Urothelium cell line (cell line): ENCODE measurements around the gene RESP18.
"Not testable (repeated sequence)": the region's sequence is repeated elsewhere in the genome, so short reads cannot be mapped to it uniquely, and the experiment has no call there.

ENCODE experiments used
- DNase-seq: peaks from one replicate; pipeline ENCODE4 v3.0.0; 2011; ENCODE audit warnings: low spot score, mixed read lengths
- FAIRE-seq: peaks from 2 replicates; lab custom pipeline; 2011; peaks lifted over from hg19 to GRCh38; lab: Jason Lieb, UNC

The RESP18 gene

DNA sequence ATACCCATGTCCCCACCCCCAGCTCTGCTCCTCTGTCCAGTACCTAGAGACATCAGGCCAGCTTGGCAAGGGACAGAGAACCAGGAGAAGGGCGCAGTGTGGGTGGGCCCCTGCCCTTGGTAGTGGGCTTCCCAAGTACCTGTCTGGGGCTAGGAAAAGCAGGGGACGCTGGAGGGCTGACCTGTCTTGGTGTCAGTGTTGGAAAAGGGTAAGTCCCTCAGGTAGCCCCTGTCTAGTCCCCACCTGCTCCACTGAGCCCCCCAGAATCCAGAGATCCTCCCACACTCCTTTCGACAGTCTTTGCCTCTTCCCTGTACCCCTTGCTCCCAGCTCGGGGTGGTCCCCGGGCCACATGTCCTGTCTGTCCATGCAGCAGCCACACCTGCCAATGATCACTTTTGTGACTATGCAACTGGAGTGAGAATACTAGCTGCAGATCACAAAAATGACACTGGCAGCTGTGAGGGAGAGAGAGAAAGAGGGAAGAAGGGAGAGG, 38.8 kb downstream of the RESP18 start:
- DNase-seq, result no peak
- peak; percentile 9 for FAIRE-seq

DNA sequence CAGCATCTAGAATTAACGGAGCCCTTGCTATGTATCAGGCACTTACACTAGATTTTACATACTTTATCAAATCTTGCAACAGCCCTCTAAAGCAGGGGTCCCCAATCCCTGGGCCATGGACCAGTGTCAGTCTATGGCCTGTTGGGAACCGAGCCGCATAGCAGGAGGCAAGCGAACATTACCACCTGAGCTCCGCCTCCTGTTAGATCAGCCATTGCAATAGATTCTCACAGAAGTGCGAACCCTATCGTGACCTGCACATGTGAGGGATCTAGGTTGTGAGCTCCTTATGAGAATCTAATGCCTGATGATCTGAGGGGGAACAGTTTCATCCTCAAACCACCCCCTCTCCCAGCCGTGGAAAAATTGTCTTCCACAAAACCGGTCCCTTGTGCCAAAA, 39.9 kb downstream of the RESP18 start:
- no peak for FAIRE-seq
- no peak for DNase-seq

DNA sequence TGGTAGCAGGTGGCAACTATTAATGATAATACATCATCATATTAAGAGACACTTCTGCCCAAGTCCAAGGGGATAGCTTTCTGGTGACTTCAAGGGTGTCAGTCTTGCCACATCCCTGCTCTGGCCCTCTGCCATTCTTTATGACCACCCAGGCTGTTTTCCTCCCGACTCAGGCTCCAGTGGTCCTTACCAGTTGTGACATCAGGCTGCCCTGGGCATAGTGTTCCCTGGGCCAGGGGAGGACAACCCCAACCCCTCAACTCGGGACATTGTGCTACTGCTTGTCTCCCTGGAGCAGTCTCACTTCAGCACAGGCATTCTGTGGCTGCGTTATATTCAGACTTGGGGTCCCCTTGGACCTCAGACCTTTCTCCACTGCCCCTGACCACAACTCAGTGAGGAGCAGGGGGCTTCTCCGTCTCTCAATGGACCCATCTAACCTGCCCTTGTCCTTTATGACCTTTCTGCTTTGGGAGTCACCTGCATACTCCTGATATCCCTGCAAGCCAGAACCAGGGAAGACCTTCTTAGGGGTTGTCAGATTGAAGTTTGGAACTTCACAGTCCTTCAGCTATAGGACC, 40.5 kb downstream of the RESP18 start:
- DNase-seq, result no peak

DNA sequence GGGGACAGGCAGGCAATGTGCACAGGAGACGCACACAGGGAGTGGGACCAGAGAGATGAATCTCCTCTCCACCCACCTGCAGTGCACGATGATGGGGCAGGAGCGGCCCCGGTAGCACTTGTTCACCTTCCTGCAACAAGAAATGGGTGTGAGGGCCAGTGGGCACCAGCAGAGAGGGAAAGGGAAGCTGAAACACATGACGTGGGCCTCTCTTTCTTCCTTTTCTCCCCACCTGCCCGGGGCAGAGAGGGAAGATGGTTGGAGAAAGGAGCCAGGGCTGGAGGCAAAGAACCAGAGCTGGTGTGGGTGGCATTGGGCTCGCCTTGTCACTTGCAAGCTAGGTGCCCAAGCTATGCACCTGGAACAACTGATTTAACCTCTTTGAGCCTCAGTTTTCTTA, 41.1 kb downstream of the RESP18 start:
- no peak for FAIRE-seq
- DNase-seq, result no peak

More for the DNA sequence above, 40.5 kb downstream of the RESP18 start:
- FAIRE-seq, result no peak

GRCh38 chr2:219290381-219291171, 42.0 kb downstream of the RESP18 start:
- DNase-seq (no peak), FAIRE-seq (no peak)

GRCh38 chr2:219289537-219290361, 42.8 kb downstream of the RESP18 start:
- DNase-seq, result peak; percentile 73
- FAIRE-seq, result no peak

- DNase-seq (no peak), FAIRE-seq (no peak)
These were observed 43.4 kb downstream of the RESP18 start for GRCh38 chr2:219289195-219289536.

DNA sequence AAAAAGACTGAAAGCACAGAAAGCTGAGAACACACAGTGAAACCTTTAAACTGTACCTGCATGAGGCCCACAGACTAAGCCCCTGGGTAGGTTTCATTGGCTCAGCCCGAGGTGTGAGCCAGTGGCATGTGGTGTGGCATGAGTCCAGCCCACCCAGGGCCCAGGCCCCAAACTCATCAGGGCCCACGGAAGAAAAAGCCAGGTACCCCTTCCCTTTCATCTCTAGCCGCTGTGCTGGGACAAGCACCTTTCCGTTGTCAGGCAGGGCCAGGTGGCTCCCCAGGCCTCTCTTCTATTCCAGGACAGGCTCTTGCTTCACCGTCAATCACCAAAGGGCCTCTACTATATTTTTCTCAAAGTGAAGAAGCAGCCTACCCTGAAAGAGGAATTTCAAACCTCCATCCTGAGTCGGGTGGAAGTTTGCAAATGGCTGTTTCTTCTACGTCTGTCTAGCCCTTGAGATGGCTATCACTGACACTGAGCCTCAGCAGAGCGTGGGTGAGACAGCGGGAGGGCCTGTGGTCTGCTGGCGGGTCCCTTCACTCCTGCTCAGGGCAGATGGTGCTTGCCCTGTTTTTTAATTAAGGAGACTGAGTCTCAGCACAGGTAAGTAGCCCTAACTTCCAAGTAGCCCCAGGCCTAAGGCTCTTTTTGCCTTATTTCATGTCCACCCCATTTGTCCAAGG, 44.8 kb downstream of the RESP18 start:
- DNase-seq, result no peak
- FAIRE-seq, result no peak

DNA sequence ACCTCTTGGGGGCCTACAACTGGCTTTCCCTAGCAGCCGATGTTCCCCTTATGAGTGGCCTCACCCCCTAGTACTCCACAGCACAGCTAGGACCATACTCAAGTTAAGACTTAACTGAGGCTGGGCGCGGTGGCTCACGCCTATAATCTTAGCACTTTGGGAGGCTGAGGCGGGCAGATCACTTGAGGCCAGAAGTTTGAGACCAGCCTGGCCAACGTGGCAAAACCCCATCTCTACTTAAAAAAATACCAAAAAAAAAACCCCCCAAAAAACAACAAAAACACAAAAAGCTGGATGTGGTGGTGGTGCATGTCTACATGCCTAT, 45.5 kb downstream of the RESP18 start:
- not testable (repeated sequence) for FAIRE-seq, DNase-seq

DNA sequence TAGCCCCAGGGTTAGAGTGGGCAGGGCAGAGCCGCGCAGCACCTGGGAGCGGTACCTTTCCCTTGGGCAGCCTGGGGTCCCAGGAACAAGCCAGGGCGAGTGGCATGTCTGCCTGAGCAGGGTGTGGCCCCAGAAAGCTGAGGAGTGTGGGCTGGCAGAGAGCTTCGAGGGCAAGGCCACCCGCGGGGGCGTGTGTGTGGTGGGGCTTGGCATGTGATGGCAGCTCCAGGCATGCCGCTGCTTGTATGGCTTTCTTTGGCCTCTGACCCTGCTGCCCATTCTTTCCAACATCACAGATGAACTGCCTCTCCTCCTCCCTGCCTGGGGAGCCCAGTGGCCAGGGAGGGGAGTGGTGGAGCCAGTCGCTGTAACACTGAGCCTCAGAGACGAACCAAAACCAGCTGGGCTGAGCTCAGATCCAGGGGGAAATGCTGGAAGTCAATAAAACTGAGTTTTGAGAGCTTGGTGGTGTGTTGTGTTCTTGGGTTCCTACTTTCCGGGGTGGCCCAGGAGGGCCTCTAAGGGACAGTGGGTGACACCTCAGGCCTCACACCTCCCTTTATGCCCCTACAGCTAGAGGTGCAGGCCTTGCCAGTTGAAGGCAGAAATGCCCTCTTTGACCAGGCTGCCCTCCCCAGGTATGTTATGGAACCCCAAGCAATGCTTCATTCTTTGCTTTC, 46.0 kb downstream of the RESP18 start:
- no peak for FAIRE-seq
- no peak for DNase-seq

- DNase-seq, result peak; percentile 55
- FAIRE-seq, result peak; percentile 73
These were observed 46.6 kb downstream of the RESP18 start for GRCh38 chr2:219285894-219286425.

DNA sequence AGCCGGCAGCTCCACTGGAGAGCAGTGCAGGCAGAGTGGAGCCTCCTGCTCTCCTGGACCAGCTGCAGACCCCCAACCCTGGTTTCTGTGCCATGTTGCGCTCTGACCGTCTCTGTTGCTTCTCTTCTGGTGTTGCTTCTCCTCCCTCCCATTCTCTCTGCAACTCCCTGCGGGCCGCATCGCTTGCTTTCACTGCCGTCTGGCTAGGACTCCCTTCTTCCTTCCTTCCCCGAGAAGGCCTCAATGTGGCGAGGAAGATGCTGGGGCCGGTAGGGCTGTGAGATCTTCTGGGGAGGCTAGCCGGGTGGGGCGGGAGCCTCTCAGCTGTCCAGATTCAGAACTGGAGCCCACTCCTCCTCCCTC, 47.2 kb downstream of the RESP18 start:
- DNase-seq (no peak), FAIRE-seq (no peak)

DNA sequence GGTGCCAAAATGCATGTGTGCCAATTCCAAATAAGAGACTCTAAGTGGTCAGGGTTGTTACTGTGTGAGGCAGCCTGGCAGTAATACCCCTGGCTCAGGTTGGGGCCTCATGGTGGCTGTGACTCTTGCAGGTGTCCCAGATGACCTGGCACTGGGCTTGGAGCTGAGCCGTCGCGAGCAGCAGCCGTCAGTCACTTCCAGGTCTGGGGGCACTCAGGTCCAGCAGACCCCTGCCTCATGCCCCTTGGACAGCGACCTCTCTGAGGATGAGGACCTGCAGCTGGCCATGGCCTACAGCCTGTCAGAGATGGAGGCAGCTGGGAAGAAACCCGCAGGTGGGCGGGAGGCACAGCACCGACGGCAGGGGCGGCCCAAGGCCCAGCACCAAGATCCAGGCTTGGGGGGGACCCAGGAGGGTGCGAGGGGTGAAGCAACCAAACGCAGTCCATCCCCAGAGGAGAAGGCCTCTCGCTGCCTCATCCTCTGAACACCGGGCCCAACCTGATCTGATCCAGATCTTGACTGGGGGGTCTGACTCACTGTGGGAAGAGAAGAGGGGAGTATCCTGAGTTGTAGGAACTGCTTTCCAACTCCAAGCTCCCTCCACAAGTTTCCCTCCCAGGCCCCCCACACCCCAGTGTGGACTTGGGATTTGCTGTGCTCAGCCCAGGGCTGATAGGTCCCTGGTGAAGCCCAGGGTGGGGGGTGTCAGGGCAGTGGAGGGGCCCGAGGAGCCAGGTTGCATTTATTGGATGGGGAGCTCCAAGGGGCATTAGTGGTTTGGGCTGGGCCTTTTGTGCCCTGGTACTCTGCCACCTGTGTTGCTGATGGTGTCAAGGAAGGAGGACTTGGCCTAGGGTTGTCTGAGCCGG, 47.8 kb downstream of the RESP18 start:
- DNase-seq, result no peak
- FAIRE-seq, result no peak

DNA sequence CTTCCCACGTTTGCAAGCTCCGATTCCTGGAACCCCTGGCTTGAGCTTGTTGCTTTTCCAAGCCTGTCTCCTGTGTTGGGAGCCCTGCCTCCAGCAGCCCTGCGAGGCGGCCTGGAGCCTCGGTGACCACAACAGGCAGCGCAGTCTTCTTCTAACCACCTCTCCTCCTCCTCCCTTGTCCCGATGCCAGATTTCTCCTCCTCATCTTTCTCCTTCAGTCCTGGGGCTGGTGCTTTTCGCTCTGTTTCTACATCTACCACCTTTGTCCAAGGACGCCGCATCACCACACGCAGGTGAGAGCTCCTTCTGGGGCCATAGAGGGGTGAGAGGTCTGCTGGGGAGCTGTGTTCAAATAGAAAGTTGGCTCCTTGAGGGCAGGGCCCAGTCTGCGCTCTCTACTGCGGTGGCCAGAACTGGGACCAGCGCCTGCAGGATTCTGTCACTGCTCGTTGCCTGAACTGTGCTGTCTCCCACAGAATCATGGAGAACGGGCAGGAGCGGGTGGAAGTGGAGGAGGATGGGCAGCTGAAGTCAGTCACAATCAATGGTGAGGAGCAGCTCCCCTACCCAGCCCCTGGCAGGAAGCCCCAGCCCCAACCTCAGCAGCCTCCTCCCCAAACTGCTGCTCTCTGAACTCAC, 49.5 kb downstream of the RESP18 start:
- FAIRE-seq (no peak), DNase-seq (no peak)

DNA sequence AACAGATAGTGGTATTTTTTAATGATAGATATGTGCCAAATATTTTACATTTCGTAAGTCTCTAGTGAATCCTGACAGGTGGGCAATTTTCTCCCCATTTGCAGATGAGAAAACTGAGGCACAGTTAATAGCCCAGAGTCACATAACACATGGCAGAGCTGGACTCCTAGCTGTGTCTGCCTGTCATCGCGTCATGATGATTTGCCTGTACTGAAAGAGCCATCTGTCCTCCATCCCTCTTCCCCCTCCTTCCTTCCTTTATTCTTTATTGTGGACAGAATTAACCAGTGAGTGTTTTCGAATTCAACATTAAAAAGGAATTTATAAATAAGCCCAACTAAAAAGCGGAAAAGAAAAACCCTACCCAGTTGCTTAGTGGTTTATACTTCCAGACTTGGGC, 50.2 kb downstream of the RESP18 start:
- no peak for FAIRE-seq
- no peak for DNase-seq

- FAIRE-seq, result no peak
- DNase-seq, result no peak
These were observed 51.0 kb downstream of the RESP18 start for GRCh38 chr2:219281588-219281987.

DNA sequence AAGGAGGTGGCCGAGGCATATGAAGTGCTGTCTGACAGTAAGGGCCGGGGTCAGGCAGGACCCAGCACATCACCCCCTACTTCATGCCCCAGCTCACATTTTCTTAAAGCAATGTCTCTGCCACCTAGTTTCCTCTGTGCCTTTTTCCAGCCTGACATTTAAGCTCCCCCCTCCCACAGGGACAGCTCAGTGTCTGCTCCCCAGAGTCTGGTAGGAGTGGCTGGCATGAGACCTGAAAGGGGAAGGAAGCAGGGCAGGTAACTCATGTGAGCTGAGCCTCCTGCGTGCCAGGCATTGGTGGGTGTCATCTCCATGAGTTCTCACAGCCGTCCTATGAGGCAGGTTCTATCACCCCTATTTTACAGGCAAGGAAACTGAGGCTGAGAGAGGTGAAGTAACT, 51.9 kb downstream of the RESP18 start:
- FAIRE-seq (no peak), DNase-seq (no peak)

GRCh38 chr2:219279916-219280516, 52.5 kb downstream of the RESP18 start:
- DNase-seq (no peak), FAIRE-seq (no peak)
